Measurements from ENCODE around the gene LNP1. TPM values are rescaled to one million over a fixed set of nuclear protein-coding genes. Genes with fewer than 3 reads are reported as not detected.

The LNP1 gene
- 12.5 and 19.1 TPM in 2 replicates for total RNA-seq (2011; cell fraction: chromatin; rRNA removed; ENCODE audit: low replicate concordance)
- total RNA-seq (2011; cell fraction: nucleolus; rRNA removed), result 12.8 and 13.6 TPM in 2 replicates
- 15.6 and 22.5 TPM in 2 replicates for total RNA-seq (2011; cell fraction: nucleoplasm; rRNA removed)
- total RNA-seq (2014; rRNA removed), result 3.3 and 4.5 TPM in 2 replicates
- 4.4 and 4.5 TPM in 2 replicates for total RNA-seq (2014; rRNA removed; fragmentation: Illumina TruSeq; extraction: Trizol)
- 3.9 and 5.2 TPM in 2 replicates for total RNA-seq (2015; rRNA removed; fragmentation: Illumina TruSeq; extraction: Trizol)
- 3.0 and 3.4 TPM in 2 replicates for total RNA-seq (2021)
- polyA plus RNA-seq (2011; rRNA removed), result 3.1 and 4.3 TPM in 2 replicates
- polyA plus RNA-seq (2011; cell fraction: cytosol; rRNA removed), result 2.4 and 4.8 TPM in 2 replicates
- polyA plus RNA-seq (2011; cell fraction: nucleus; rRNA removed), result 5.0 and 5.6 TPM in 2 replicates
- polyA plus RNA-seq (2012), result 3.2 and 3.7 TPM in 2 replicates
- polyA plus RNA-seq (2014; fragmentation: Illumina TruSeq; extraction: Trizol), result 3.6 and 4.8 TPM in 2 replicates
- 1 to 10 TPM; 1.9 to 4.9 TPM for polyA plus RNA-seq (2014; fragmentation: Nextera tagmentation; extraction: Ambion mirVana)
- polyA plus RNA-seq (2014; rRNA removed), result 3.4 and 3.9 TPM in 2 replicates
- polyA minus RNA-seq (2011; rRNA and poly(A)+ RNA removed), result 13.5 and 14.6 TPM in 2 replicates
- polyA minus RNA-seq (2011; cell fraction: cytosol; rRNA and poly(A)+ RNA removed), result 2.4 and 3.4 TPM in 2 replicates
- 11.8 and 22.1 TPM in 2 replicates for polyA minus RNA-seq (2011; cell fraction: nucleus; rRNA and poly(A)+ RNA removed)
- Bru-seq, nascent RNA, result percentile 56 among the genes with signal in this experiment
- BruChase-seq, experiment 1, labeled RNA remaining after a 2-hour chase, result percentile 57 among the genes with signal in this experiment
- BruChase-seq, experiment 2, labeled RNA remaining after a 6-hour chase, result percentile 55 among the genes with signal in this experiment
- long read RNA-seq, experiment 1, transcript LNP1-201 (4 exons, 2,210 nt), result major isoform, 8 of 11 reads
- long read RNA-seq, experiment 1, partial matches to known transcripts, result 1 of 11 reads
- long read RNA-seq, experiment 1, other reads (novel, unspliced or antisense), result 2 of 11 reads
- long read RNA-seq, experiment 2, partial matches to known transcripts, result 1 of 5 reads
- long read RNA-seq, experiment 2, other reads (novel, unspliced or antisense), result 0 of 5 reads
- long read RNA-seq, experiment 3, partial matches to known transcripts, result 0 of 2 reads
- long read RNA-seq, experiment 3, other reads (novel, unspliced or antisense), result 1 of 2 reads

DNA sequence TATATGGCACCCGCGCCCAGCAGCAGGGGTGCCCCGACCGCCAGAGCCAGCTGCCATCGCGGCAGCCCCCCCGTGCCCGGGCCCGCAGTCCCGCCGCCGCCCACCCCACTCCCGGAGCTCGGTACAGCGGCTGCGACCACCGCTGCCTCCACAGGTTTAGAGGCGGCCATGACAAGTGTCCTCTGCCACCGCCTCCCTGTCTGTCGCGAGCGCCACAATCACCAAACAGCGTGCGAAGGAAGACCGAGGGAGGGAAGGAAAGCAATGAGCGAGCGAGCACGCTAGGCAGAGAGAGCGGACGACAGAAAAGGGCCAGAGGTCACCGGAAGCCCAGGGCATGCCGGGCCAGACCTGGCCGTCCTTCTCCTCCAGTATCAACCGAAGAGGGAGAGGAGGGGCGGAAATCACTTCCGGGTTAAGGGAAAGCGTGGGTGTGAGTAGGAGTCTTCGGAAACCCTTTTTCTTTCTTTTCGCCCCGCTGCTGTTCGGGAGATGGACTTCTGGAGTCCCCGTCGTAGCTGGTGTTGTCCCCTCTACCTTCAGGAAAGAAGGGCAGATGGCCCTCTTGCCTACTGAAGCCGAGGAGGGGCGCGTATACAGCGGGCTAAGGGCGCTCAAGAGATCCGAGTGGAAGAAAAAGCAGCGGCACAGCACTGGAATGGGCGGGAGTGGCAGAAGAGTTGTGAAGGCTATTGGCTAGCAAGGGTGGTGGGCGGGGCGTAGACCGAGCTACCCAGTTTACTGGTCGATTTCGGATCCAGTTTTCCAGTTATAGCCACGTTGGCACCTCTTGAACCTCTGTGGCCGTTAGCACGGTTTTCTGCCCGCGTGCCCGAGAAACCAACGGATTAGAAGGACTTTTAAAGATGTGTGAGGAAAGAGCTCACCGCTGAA is at the start of gene LNP1, which contains the start of gene TOMM70:
Gene LNP1 (plus strand): TSS at position 760 of the 894 bp plus-strand sequence. CDS start 28,191 bp downstream, outside the sequence.
Gene TOMM70 (minus strand): TSS at position 310 of the 894 bp plus-strand sequence. CDS start 140 bp downstream, at position 170.
- BruUV-seq (replicated peaks), result no TSS peak
- TF ChIP-seq HDAC3 (IDR thresholded peaks at IDR 0.05; ENCODE audit: borderline replicate concordance, partially characterized antibody) (no peak), TAF7 (tag; IDR thresholded peaks at IDR 0.05) (0 out of 2 replicates have a peak, but pooled peaks have one; percentile 55), MAFK (IDR thresholded peaks at IDR 0.05; ENCODE audit: low read length) (no peak), ATF7 (IDR thresholded peaks at IDR 0.05) (peak; percentile 61), ZNF134 (CRISPR knock-in tag; conservative IDR thresholded peaks at IDR 0.05) (no peak), ZNF507 (tag; conservative IDR thresholded peaks at IDR 0.05) (no peak), L3MBTL2 (IDR thresholded peaks at IDR 0.05) (peak; percentile 88), HDAC2 (IDR thresholded peaks at IDR 0.05) (peak; percentile 59; the same call in 1 of the 2 replicates), TCF15 (CRISPR knock-in tag; IDR thresholded peaks at IDR 0.05) (no peak), RFX7 (CRISPR knock-in tag; IDR thresholded peaks at IDR 0.05) (no peak), PHF8 (IDR thresholded peaks at IDR 0.05; ENCODE audit: borderline replicate concordance, low read length) (peak; percentile 93), FOXM1 (IDR thresholded peaks at IDR 0.05; ENCODE audit: low read depth) (peak; percentile 93), FOXM1 (CRISPR knock-in tag; IDR thresholded peaks at IDR 0.05; ENCODE audit: low read depth) (no peak; the same call in 1 of the 2 replicates), MYBL2 (IDR thresholded peaks at IDR 0.05; ENCODE audit: low read depth) (peak; percentile 97), MYBL2 (CRISPR knock-in tag; IDR thresholded peaks at IDR 0.05; ENCODE audit: borderline replicate concordance) (no peak), POLR2A (conservative IDR thresholded peaks at IDR 0.05) (peak; percentile 94), DMBX1 (CRISPR knock-in tag; IDR thresholded peaks at IDR 0.05; ENCODE audit: borderline replicate concordance) (no peak), CC2D1A (IDR thresholded peaks at IDR 0.05) (peak; percentile 32; the same call in 1 of the 2 replicates)

More for the DNA sequence above, at the start of gene LNP1, which contains the start of gene TOMM70:
- Histone ChIP-seq H3K27ac (ENCODE audit: extremely low read depth, low read depth, low read length) (peak within 1 kb of the TSS; percentile 98), H3K79me2 (ENCODE audit: control insufficient read depth, insufficient read depth, low read length) (peaks cover 93% of the 10 kb centered on the region), H3K9me3 (replicated peaks; ENCODE audit: control insufficient read depth, insufficient read depth, low read depth, low read length) (no peaks in the 10 kb centered on the region), H2AFZ (ENCODE audit: low read depth, low read length) (peak within 1 kb of the TSS; percentile 96), H3K4me1 (replicated peaks in 1 of 2; ENCODE audit: control insufficient read depth in 2 of 2, insufficient read depth in 2 of 2, low read length in 2 of 2) (peaks cover 0 to 3% of the 10 kb centered on the region in 2 experiments; a peak in 3 of 5 replicates), H3K36me3 (ENCODE audit: control insufficient read depth, insufficient read depth, low read length) (peaks cover 25% of the 10 kb centered on the region; the same call in 2 of the 3 replicates), H3K27me3 (ENCODE audit: control insufficient read depth in 2 of 2, insufficient read depth in 2 of 2, low read length in 2 of 2) (no peaks in the 10 kb centered on the region), H3K4me2 (ENCODE audit: insufficient read depth, low read length) (peak within 1 kb of the TSS; percentile 95), H3K4me3 (peak within 1 kb of the TSS; percentile 97), H3K9me1 (ENCODE audit: control insufficient read depth, insufficient read depth, low read length) (no peaks in the 10 kb centered on the region), H3K9ac (ENCODE audit: insufficient read depth in 1 of 2, low read depth in 2 of 2, low read length in 2 of 2) (peak within 1 kb of the TSS; percentile 96 to 98), H4K20me1 (replicated peaks; ENCODE audit: control insufficient read depth, insufficient read depth, low read length) (peaks cover 2% of the 10 kb centered on the region; the same call in 1 of the 2 replicates)
- CTCF ChIA-PET (ENCODE audit: low intra/inter-chr PET ratio), result no interaction called here
- POLR2A ChIA-PET, result interaction anchor here (0.6 to 2.3 kb wide), 26 partner anchors 9 to 533 kb away, joined by 3 to 18 read pairs (median 4); partner anchors contain the start of gene NIT2
- FAIRE-seq, result peak; percentile 98
- intact Hi-C loops (cut with micrococcal nuclease) (loop anchor here (5.0 to 10.0 kb wide), 4 partner anchors 51 to 1284 kb away; partner anchors contain the start of genes RPL24, TBC1D23 and TFG), in situ Hi-C loops (cut with MboI) (no loop called here)
- peak; percentile 88 for ATAC-seq
- peak; percentile 75 to 96 (median 82) for DNase-seq (ENCODE audit: extremely low read depth in 1 of 4, low spot score in 3 of 4)
- WGBS (ENCODE audit: insufficient coverage, low coverage, missing lambda C conversion rate), result under 1% methylated on average over 33 of the region's 64 CpGs

Measured in K562 (cell line).